BE2C (cell line): ENCODE results near the gene ZDHHC12.

Experiments
- DNase-seq: peaks from one replicate; pipeline ENCODE4 v3.0.0-alpha.2; 2020
- H3K27me3 ChIP-seq: fragments of 250-450 bp; sonication (Bioruptor Pico); 2 replicates; pipeline ENCODE4 v1.5.1; 2020; ENCODE audit warnings: mild to moderate bottlenecking
- H3K36me3 ChIP-seq: fragments of 250-450 bp; sonication (Bioruptor Pico); 2 replicates; pipeline ENCODE4 v1.5.1; 2020; ENCODE audit warnings: mild to moderate bottlenecking
- H3K4me1 ChIP-seq: fragments of 250-450 bp; sonication (Bioruptor Pico); 2 replicates; pipeline ENCODE4 v1.5.1; 2020
- H3K4me3 ChIP-seq: 2 replicates; pipeline ENCODE4 v1.5.1; 2011; ENCODE audit warnings: low read depth, low read length
- H3K9me3 ChIP-seq: fragments of 250-450 bp; sonication (Bioruptor Pico); 2 replicates; pipeline ENCODE4 v1.5.1; 2020
- CTCF ChIP-seq: IDR thresholded peaks from 2 replicates; pipeline ENCODE4 v1.5.1; 2012; ENCODE audit warnings: mild to moderate bottlenecking, low read depth, low read length

Gene ZDHHC12

GRCh38 chr9:128675382-128675781 is 48.5 kb downstream of the ZDHHC12 start:
- Histone ChIP-seq H3K36me3 (no peaks in the 10 kb centered on the region), H3K4me3 (no peak overlapping the region), H3K9me3 (no peaks in the 10 kb centered on the region), H3K4me1 (no peaks in the 10 kb centered on the region), H3K27me3 (no peaks in the 10 kb centered on the region)
- no peak for DNase-seq
- TF ChIP-seq CTCF = no peak
